Neural cell (in vitro differentiated cells): ENCODE data around the gene ARHGEF16. TPM values are rescaled to one million over a fixed set of nuclear protein-coding genes. Genes with fewer than 3 reads are reported as not detected.

ENCODE experiments used
- H2AFZ ChIP-seq: fragments of 200-600, 300-800 bp; sonication (generic), shearing (Covaris generic); 2 replicates; pipeline ENCODE4 v1.6.0; 2014; ENCODE audit warnings: low read depth, mild to moderate bottlenecking, antibody characterized with exemption, low read length, moderate library complexity
- H3F3A ChIP-seq: fragments of 200-600 bp; shearing (Covaris generic); 2 replicates; pipeline ENCODE4 v1.6.1; 2016; ENCODE audit warnings: mild to moderate bottlenecking, moderate library complexity, mixed read lengths, antibody characterized with exemption, low read length; ENCODE audit not compliant: insufficient read depth, poor library complexity, severe bottlenecking
- H3K27ac ChIP-seq: fragments of 200-600, 300-800 bp; sonication (generic), shearing (Covaris generic); 2 replicates; pipeline ENCODE4 v1.5.1; 2014; ENCODE audit warnings: mild to moderate bottlenecking, low read length, moderate library complexity
- H3K27me3 ChIP-seq: fragments of 300-800, 200-600 bp; sonication (generic), shearing (Covaris generic); 2 replicates; pipeline ENCODE4 v1.6.0; 2014; ENCODE audit warnings: mild to moderate bottlenecking, low read depth, low read length, moderate library complexity; ENCODE audit not compliant: insufficient read depth
- H3K36me3 ChIP-seq: fragments of 300-800, 200-600 bp; sonication (generic), shearing (Covaris generic); 2 replicates; pipeline ENCODE4 v1.5.1; 2014; ENCODE audit warnings: mild to moderate bottlenecking, antibody characterized with exemption, low read length, moderate library complexity; ENCODE audit not compliant: insufficient read depth
- H3K4me2 ChIP-seq: fragments of 300-800, 200-600 bp; sonication (generic), shearing (Covaris generic); 2 replicates; pipeline ENCODE4 v1.6.0; 2014; ENCODE audit warnings: mild to moderate bottlenecking, low read length
- H3K4me3 ChIP-seq: fragments of 300-800, 200-600 bp; sonication (generic), shearing (Covaris generic); 2 replicates; pipeline ENCODE4 v1.5.1; 2014; ENCODE audit warnings: mild to moderate bottlenecking, low read length, moderate library complexity
- H3K79me2 ChIP-seq: fragments of 200-600 bp; shearing (Covaris generic); replicated peaks from 2 replicates; pipeline ENCODE4 v1.6.0; 2014; ENCODE audit warnings: mild to moderate bottlenecking, low read length, moderate library complexity; ENCODE audit not compliant: insufficient read depth
- H3K9ac ChIP-seq: fragments of 300-800, 200-600 bp; sonication (generic), shearing (Covaris generic); 2 replicates; pipeline ENCODE4 v1.6.1; 2016; ENCODE audit warnings: mild to moderate bottlenecking, low read length, mixed read lengths
- H3K9me2 ChIP-seq: fragments of 200-600 bp; shearing (Covaris generic); 2 replicates; pipeline ENCODE4 v1.6.1; 2016; ENCODE audit warnings: mild to moderate bottlenecking, low read length, mixed read lengths; ENCODE audit not compliant: insufficient read depth
- H3K9me3 ChIP-seq: fragments of 200-600, 300-800 bp; sonication (generic), shearing (Covaris generic); 2 replicates; pipeline ENCODE4 v1.6.1; 2016; ENCODE audit warnings: mild to moderate bottlenecking, mixed run types, low read length, moderate library complexity, mixed read lengths
- H4K20me1 ChIP-seq: fragments of 200-600 bp; shearing (Covaris generic); 2 replicates; pipeline ENCODE4 v1.6.1; 2016; ENCODE audit warnings: mild to moderate bottlenecking, mixed run types; ENCODE audit not compliant: insufficient read depth
- EP300 ChIP-seq: fragments of 450-650 bp; conservative IDR thresholded peaks from 2 replicates; pipeline ENCODE4 v1.6.1; 2014; ENCODE audit warnings: antibody characterized with exemption, mild to moderate bottlenecking, moderate library complexity; ENCODE audit not compliant: poor library complexity, severe bottlenecking
- EZH2 ChIP-seq: fragments of 200-600, 300-800 bp; shearing (Covaris generic), sonication (generic); IDR thresholded peaks from 2 replicates; pipeline ENCODE4 v1.6.1; 2014; ENCODE audit warnings: antibody characterized with exemption, low read length, borderline replicate concordance, mild to moderate bottlenecking; ENCODE audit not compliant: insufficient read depth, poor library complexity, severe bottlenecking
- MXI1 ChIP-seq: fragments of 450-650 bp; conservative IDR thresholded peaks from 2 replicates; pipeline ENCODE4 v1.6.1; 2014; ENCODE audit warnings: antibody characterized with exemption, mild to moderate bottlenecking; ENCODE audit not compliant: poor library complexity, severe bottlenecking
- POLR2AphosphoS5 ChIP-seq: IDR thresholded peaks from 2 replicates; pipeline ENCODE4 v1.6.1; 2012
- RAD21 ChIP-seq: fragments of 450-650 bp; conservative IDR thresholded peaks from 2 replicates; pipeline ENCODE4 v1.6.1; 2014; ENCODE audit warnings: antibody characterized with exemption, mild to moderate bottlenecking, moderate library complexity
- SMC3 ChIP-seq: fragments of 450-650 bp; conservative IDR thresholded peaks from 2 replicates; pipeline ENCODE4 v1.6.1; 2014; ENCODE audit warnings: antibody characterized with exemption, mild to moderate bottlenecking, moderate library complexity; ENCODE audit not compliant: poor library complexity
- TAF1 ChIP-seq: IDR thresholded peaks from 2 replicates; pipeline ENCODE4 v1.6.1; 2012; ENCODE audit warnings: low read depth
- polyA plus RNA-seq: library from polyadenylated mRNA; depleted of rRNA; stranded (reverse); fragments of >200 nt; gene quantifications from 2 replicates; pipeline ENCODE4 v1.2.3, GENCODE V29; 2014
- TF ChIP-seq, protein P1 (sequence below): fragments of 450-650 bp; IDR thresholded peaks from 2 replicates; pipeline ENCODE4 v1.5.1; 2014; ENCODE audit warnings: antibody characterized with exemption, mild to moderate bottlenecking, moderate library complexity; ENCODE audit not compliant: poor library complexity, severe bottlenecking
- TF ChIP-seq, protein P2 (sequence below): IDR thresholded peaks from 2 replicates; pipeline ENCODE4 v1.6.1; 2012; ENCODE audit warnings: borderline replicate concordance

The ARHGEF16 gene
- polyA plus RNA-seq, 1 donor from 2014 or later = 0.64 TPM

DNA sequence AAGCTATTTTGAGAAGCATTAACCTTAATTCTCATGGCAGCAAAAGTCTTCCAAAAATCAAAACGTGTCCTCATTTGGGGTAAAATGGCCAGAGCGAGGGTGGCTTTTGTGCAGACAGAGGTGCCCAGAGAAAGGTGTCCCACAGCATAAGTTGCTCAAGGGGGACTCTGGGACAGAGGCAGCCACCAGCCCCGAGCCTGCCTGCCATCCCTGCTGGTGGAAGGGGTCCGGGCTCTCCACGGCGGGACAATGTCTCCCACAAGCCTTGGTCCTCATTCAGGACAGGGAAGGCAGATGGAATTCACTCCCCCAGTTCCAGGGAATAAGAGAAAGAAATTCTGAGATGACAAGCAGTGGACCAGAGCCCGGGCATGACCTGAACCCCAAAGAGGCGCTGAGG lies 12.6 kb upstream of the ARHGEF16 start:
- Histone ChIP-seq H3K4me3 (no peak overlapping the region), H3K9me3 (no peaks in the 10 kb centered on the region), H3K9ac (no peak overlapping the region), H3K9me2 (no peaks in the 10 kb centered on the region), H3K27ac (no peak overlapping the region), H3K4me2 (no peak overlapping the region), H3F3A (no peaks in the 10 kb centered on the region), H3K36me3 (no peaks in the 10 kb centered on the region), H4K20me1 (no peaks in the 10 kb centered on the region), H2AFZ (no peak overlapping the region), H3K27me3 (no peaks in the 10 kb centered on the region), H3K79me2 (no peaks in the 10 kb centered on the region)
- TF ChIP-seq, protein P1, sequence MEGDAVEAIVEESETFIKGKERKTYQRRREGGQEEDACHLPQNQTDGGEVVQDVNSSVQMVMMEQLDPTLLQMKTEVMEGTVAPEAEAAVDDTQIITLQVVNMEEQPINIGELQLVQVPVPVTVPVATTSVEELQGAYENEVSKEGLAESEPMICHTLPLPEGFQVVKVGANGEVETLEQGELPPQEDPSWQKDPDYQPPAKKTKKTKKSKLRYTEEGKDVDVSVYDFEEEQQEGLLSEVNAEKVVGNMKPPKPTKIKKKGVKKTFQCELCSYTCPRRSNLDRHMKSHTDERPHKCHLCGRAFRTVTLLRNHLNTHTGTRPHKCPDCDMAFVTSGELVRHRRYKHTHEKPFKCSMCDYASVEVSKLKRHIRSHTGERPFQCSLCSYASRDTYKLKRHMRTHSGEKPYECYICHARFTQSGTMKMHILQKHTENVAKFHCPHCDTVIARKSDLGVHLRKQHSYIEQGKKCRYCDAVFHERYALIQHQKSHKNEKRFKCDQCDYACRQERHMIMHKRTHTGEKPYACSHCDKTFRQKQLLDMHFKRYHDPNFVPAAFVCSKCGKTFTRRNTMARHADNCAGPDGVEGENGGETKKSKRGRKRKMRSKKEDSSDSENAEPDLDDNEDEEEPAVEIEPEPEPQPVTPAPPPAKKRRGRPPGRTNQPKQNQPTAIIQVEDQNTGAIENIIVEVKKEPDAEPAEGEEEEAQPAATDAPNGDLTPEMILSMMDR = no peak
- TF ChIP-seq EP300 (no peak), EZH2 (no peak), RAD21 (no peak), TAF1 (no peak), POLR2AphosphoS5 (no peak), SMC3 (no peak), MXI1 (no peak)
- TF ChIP-seq, protein P2, sequence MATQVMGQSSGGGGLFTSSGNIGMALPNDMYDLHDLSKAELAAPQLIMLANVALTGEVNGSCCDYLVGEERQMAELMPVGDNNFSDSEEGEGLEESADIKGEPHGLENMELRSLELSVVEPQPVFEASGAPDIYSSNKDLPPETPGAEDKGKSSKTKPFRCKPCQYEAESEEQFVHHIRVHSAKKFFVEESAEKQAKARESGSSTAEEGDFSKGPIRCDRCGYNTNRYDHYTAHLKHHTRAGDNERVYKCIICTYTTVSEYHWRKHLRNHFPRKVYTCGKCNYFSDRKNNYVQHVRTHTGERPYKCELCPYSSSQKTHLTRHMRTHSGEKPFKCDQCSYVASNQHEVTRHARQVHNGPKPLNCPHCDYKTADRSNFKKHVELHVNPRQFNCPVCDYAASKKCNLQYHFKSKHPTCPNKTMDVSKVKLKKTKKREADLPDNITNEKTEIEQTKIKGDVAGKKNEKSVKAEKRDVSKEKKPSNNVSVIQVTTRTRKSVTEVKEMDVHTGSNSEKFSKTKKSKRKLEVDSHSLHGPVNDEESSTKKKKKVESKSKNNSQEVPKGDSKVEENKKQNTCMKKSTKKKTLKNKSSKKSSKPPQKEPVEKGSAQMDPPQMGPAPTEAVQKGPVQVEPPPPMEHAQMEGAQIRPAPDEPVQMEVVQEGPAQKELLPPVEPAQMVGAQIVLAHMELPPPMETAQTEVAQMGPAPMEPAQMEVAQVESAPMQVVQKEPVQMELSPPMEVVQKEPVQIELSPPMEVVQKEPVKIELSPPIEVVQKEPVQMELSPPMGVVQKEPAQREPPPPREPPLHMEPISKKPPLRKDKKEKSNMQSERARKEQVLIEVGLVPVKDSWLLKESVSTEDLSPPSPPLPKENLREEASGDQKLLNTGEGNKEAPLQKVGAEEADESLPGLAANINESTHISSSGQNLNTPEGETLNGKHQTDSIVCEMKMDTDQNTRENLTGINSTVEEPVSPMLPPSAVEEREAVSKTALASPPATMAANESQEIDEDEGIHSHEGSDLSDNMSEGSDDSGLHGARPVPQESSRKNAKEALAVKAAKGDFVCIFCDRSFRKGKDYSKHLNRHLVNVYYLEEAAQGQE = no peak

DNA sequence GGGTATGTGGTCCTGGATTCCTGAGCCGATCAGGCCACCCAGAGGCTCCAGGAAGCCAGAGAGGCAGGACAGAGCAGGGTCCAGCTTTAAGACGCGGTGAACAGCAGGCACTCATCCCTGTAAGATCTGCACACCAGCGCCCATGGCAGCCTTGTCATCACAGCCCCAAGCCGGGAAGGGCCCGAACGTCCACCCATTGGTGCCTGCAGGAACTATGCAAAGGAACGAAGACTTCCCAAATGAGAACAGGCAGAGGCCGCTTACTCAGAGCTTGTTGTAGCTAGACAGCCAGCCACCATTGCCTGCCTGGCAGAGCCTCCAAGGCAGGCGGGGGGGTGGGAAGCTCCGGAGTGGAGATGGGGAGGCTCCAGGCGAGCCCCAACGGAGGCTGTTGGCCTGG lies 12.1 kb upstream of the ARHGEF16 start:
- Histone ChIP-seq H3K4me2 (no peak overlapping the region), H2AFZ (no peak overlapping the region), H3K9ac (no peak overlapping the region), H3K27me3 (no peaks in the 10 kb centered on the region), H3K9me3 (no peaks in the 10 kb centered on the region), H3K27ac (no peak overlapping the region), H3K9me2 (no peaks in the 10 kb centered on the region), H3F3A (no peaks in the 10 kb centered on the region), H4K20me1 (no peaks in the 10 kb centered on the region), H3K79me2 (no peaks in the 10 kb centered on the region), H3K36me3 (no peaks in the 10 kb centered on the region), H3K4me3 (no peak overlapping the region)
- no peak for TF ChIP-seq EP300
- no peak for TF ChIP-seq MXI1
- TF ChIP-seq POLR2AphosphoS5 = no peak
- TF ChIP-seq, protein P2 = no peak
- TF ChIP-seq TAF1 = no peak
- TF ChIP-seq EZH2 = no peak
- TF ChIP-seq, protein P1 = no peak
- TF ChIP-seq RAD21 = no peak
- TF ChIP-seq SMC3 = no peak
